GM12873 (cell line): ENCODE data around the gene APOD.

Experiments
- CTCF ChIP-seq: IDR thresholded peaks from 2 replicates; pipeline ENCODE4 v1.5.1; 2012; ENCODE audit warnings: low read depth, mild to moderate bottlenecking, moderate library complexity, low read length, control low read depth; ENCODE audit not compliant: insufficient read depth; ENCODE audit errors: missing control alignments

Gene APOD

GRCh38 chr3:195546130-195546560 lies 37.6 kb downstream of the APOD start:
- TF ChIP-seq CTCF: no peak

GRCh38 chr3:195544634-195545033 lies 39.1 kb downstream of the APOD start:
- TF ChIP-seq CTCF: no peak

- no peak for TF ChIP-seq CTCF
Observed at GRCh38 chr3:195544230-195544536, 39.6 kb downstream of the APOD start.

- no peak for TF ChIP-seq CTCF
Observed at GRCh38 chr3:195543500-195544229, 40.1 kb downstream of the APOD start.

GRCh38 chr3:195542698-195543499 lies 40.8 kb downstream of the APOD start, which contains the start of gene PPP1R2:
Gene PPP1R2 (minus strand): TSS chr3:195543325. CDS start chr3:195543025, 300 bp downstream.
- TF ChIP-seq CTCF: no peak

- no peak for TF ChIP-seq CTCF
Observed at GRCh38 chr3:195542316-195542697, 41.4 kb downstream of the APOD start.

- no peak for TF ChIP-seq CTCF
Observed at GRCh38 chr3:195540511-195540910, 43.2 kb downstream of the APOD start.
